SH-SY5Y (cell line): ENCODE results near the gene DDC.

Experiments used
- GATA2 ChIP-seq: IDR thresholded peaks from 2 replicates; pipeline ENCODE4 v1.6.1; 2011; ENCODE audit warnings: mild to moderate bottlenecking, low read depth, low read length
- GATA3 ChIP-seq: IDR thresholded peaks from 2 replicates; pipeline ENCODE4 v1.6.1; 2011; ENCODE audit warnings: low read depth, mild to moderate bottlenecking, low read length, moderate library complexity

- TF ChIP-seq GATA2, result no peak
- no peak for TF ChIP-seq GATA3
These were observed 23.1 kb downstream of the DDC start for GRCh38 chr7:50542132-50542531.
